ENCODE results near the gene RGS16.
A peak's percentile ranks its signal among the peaks of the same experiment; 100 is the strongest.

Gene RGS16

DNA sequence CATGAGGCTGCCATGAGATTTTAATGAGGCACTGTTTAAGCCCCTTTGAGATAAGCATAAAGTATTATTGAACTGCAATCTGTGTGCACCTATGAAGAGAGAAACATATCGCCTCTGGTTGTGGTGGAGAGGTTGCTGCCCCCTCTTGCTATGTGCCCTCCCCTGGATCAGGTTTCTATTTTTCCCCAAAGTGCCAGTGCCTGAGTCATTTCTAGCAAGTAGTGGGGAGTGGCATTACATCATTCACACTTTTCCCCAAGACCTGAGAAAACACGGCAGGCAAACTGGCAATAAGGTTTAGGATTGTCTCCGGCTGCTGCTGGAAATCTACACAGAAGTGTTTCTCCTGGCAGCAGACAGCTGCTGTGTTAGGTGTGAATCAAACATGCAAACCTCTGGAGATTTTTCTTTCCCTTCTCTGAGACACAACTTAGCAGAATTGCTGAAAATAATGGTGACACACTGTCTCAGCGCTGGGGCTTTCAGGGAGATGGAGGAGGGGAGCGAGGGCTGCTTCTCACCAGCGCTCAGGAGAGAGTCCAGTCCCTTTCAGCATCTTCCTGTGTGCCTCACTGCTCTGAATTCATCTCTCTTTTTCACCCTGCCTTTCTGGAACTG, 13.7 kb upstream of the RGS16 start (continued):
- peak; percentile 85 for TF ChIP-seq TRIM28 (IDR thresholded peaks at IDR 0.05; ENCODE audit: borderline replicate concordance, low read length)
- no peak for TF ChIP-seq ZNF529 (tag by site-specific recombination; IDR thresholded peaks at IDR 0.05; ENCODE audit: insufficient replicate concordance)
- TF ChIP-seq, protein P1, sequence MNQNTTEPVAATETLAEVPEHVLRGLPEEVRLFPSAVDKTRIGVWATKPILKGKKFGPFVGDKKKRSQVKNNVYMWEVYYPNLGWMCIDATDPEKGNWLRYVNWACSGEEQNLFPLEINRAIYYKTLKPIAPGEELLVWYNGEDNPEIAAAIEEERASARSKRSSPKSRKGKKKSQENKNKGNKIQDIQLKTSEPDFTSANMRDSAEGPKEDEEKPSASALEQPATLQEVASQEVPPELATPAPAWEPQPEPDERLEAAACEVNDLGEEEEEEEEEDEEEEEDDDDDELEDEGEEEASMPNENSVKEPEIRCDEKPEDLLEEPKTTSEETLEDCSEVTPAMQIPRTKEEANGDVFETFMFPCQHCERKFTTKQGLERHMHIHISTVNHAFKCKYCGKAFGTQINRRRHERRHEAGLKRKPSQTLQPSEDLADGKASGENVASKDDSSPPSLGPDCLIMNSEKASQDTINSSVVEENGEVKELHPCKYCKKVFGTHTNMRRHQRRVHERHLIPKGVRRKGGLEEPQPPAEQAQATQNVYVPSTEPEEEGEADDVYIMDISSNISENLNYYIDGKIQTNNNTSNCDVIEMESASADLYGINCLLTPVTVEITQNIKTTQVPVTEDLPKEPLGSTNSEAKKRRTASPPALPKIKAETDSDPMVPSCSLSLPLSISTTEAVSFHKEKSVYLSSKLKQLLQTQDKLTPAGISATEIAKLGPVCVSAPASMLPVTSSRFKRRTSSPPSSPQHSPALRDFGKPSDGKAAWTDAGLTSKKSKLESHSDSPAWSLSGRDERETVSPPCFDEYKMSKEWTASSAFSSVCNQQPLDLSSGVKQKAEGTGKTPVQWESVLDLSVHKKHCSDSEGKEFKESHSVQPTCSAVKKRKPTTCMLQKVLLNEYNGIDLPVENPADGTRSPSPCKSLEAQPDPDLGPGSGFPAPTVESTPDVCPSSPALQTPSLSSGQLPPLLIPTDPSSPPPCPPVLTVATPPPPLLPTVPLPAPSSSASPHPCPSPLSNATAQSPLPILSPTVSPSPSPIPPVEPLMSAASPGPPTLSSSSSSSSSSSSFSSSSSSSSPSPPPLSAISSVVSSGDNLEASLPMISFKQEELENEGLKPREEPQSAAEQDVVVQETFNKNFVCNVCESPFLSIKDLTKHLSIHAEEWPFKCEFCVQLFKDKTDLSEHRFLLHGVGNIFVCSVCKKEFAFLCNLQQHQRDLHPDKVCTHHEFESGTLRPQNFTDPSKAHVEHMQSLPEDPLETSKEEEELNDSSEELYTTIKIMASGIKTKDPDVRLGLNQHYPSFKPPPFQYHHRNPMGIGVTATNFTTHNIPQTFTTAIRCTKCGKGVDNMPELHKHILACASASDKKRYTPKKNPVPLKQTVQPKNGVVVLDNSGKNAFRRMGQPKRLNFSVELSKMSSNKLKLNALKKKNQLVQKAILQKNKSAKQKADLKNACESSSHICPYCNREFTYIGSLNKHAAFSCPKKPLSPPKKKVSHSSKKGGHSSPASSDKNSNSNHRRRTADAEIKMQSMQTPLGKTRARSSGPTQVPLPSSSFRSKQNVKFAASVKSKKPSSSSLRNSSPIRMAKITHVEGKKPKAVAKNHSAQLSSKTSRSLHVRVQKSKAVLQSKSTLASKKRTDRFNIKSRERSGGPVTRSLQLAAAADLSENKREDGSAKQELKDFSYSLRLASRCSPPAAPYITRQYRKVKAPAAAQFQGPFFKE (tag by site-specific recombination; IDR thresholded peaks at IDR 0.05; ENCODE audit: borderline replicate concordance): no peak
- no peak for TF ChIP-seq ZNF621 (tag by site-specific recombination; IDR thresholded peaks at IDR 0.05)
- TF ChIP-seq ZIC2 (tag by site-specific recombination; IDR thresholded peaks at IDR 0.05): peak; percentile 68
- TF ChIP-seq, protein P2, sequence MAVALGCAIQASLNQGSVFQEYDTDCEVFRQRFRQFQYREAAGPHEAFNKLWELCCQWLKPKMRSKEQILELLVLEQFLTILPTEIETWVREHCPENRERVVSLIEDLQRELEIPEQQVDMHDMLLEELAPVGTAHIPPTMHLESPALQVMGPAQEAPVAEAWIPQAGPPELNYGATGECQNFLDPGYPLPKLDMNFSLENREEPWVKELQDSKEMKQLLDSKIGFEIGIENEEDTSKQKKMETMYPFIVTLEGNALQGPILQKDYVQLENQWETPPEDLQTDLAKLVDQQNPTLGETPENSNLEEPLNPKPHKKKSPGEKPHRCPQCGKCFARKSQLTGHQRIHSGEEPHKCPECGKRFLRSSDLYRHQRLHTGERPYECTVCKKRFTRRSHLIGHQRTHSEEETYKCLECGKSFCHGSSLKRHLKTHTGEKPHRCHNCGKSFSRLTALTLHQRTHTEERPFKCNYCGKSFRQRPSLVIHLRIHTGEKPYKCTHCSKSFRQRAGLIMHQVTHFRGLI (tag by site-specific recombination; IDR thresholded peaks at IDR 0.05): peak; percentile 24; the same call in 1 of the 2 replicates
- TF ChIP-seq ZBTB8A (tag by site-specific recombination; IDR thresholded peaks at IDR 0.05): peak; percentile 69
- TF ChIP-seq ZNF660 (tag by site-specific recombination; IDR thresholded peaks at IDR 0.05): peak; percentile 91; the same call in 1 of the 2 replicates

DNA sequence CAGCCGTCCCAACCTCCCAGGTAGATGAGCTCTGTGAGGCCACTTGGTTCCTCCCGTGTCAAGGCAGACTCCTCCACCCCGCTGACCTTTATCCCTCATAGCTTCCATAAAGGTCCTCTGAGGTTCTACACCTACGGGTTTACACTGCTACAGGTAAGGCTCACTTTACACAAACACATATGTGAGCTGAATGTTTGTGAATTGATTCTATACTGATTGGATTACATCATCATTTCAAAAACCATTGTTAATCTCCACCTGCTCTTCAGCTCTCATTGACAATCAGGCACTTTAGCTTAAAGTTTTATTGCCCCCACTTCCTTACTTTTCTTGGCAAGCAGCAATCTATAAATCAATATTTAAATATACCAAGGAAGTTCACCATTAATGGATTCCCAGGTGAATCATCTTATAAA, 12.8 kb upstream of the RGS16 start:
- Histone ChIP-seq H3K9me3 (ENCODE audit: control insufficient read depth, insufficient read depth, low read depth, low read length) (no peaks in the 10 kb centered on the region), H3K36me3 (ENCODE audit: control insufficient read depth in 2 of 2, insufficient read depth in 1 of 2, low read length in 2 of 2) (no peaks in the 10 kb centered on the region), H3K4me3 (ENCODE audit: low read depth, low read length) (no peak overlapping the region), H3K27ac (ENCODE audit: extremely low read depth, low read depth, low read length) (peak overlapping the region; percentile 70), H3K4me1 (ENCODE audit: control insufficient read depth, insufficient read depth, low read length) (peaks cover 29% of the 10 kb centered on the region)
- POLR2A ChIA-PET: interaction anchor here (0.8 to 1.6 kb wide), 4 partner anchors 11 to 225 kb away, joined by 3 to 5 read pairs (median 3); partner anchors contain the start of gene GLUL
- CTCF ChIA-PET: interaction anchor here (0.6 to 6.1 kb wide), 6 partner anchors 16 to 537 kb away, joined by 3 to 41 read pairs (median 4); no protein-coding TSS in a partner anchor
- TF ChIP-seq SP3 (tag by site-specific recombination; IDR thresholded peaks at IDR 0.05) (no peak), ZSCAN23 (tag by site-specific recombination; IDR thresholded peaks at IDR 0.05) (0 out of 2 replicates have a peak, but pooled peaks have one; percentile 15), ZNF37A (tag by site-specific recombination; IDR thresholded peaks at IDR 0.05) (0 out of 2 replicates have a peak, but pooled peaks have one; percentile 5), FEZF1 (tag by site-specific recombination; IDR thresholded peaks at IDR 0.05) (peak; percentile 4; the same call in 1 of the 2 replicates), GLIS1 (tag by site-specific recombination; IDR thresholded peaks at IDR 0.05) (peak; percentile 52), ATF2 (tag by site-specific recombination; IDR thresholded peaks at IDR 0.05; ENCODE audit: low read depth) (peak; percentile 95), ZBTB48 (tag by site-specific recombination; IDR thresholded peaks at IDR 0.05) (0 out of 2 replicates have a peak, but pooled peaks have one; percentile 5), ZNF580 (tag by site-specific recombination; IDR thresholded peaks at IDR 0.05) (peak; percentile 37; the same call in 1 of the 2 replicates), PRDM1 (tag by site-specific recombination; IDR thresholded peaks at IDR 0.05) (no peak), ZSCAN16 (tag by site-specific recombination; IDR thresholded peaks at IDR 0.05) (peak; percentile 53; the same call in 1 of the 2 replicates), KLF16 (tag by site-specific recombination; IDR thresholded peaks at IDR 0.05) (0 out of 2 replicates have a peak, but pooled peaks have one; percentile 19)

Measured in HEK293 (cell line).